ENCODE measurements around the gene NHEJ1. TPM values are rescaled to one million over a fixed set of nuclear protein-coding genes. Genes with fewer than 3 reads are reported as not detected.

Gene NHEJ1
- polyA plus RNA-seq, 1 donor (not counting 4 experiments of a cell fraction or from before 2014, with no cell fraction given): 13.1 TPM

GRCh38 chr2:219176818-219177551 is 16.4 kb upstream of the NHEJ1 start, which contains the start of gene CNPPD1:
TSS of gene CNPPD1 (minus strand) at chr2:219176925. CDS start at chr2:219176828, 97 bp downstream.
- peaks cover 20% of the 10 kb centered on the region for H3K4me1 ChIP-seq (ENCODE audit: control insufficient read depth, extremely low read depth, insufficient read depth, low read length)
- peak within 1 kb of the TSS; percentile 95 for H3K9ac ChIP-seq (ENCODE audit: control insufficient read depth, extremely low read depth, insufficient read depth, low read length)
- H3K4me3 ChIP-seq (ENCODE audit: control insufficient read depth in 2 of 3, extremely low read depth in 1 of 3, insufficient read depth in 2 of 3, low read depth in 1 of 3, low read length in 3 of 3): peak within 1 kb of the TSS; percentile 81 to 90 (median 85)
- dilution Hi-C loops (cut with MboI; ENCODE audit: extremely low pct_ligation_motif_present, low sequenced_read_pairs): no loop called here
- peaks cover 2% of the 10 kb centered on the region for H3K9me1 ChIP-seq (ENCODE audit: control insufficient read depth, extremely low read depth, insufficient read depth, low read length)
- peak within 1 kb of the TSS; percentile 98 for H3K27ac ChIP-seq (ENCODE audit: control insufficient read depth, insufficient read depth, low read length)
- TF ChIP-seq CTCF (optimal IDR thresholded peaks at IDR 0.05 in 1 of 3, IDR thresholded peaks at IDR 0.05 in 1 of 3, conservative IDR thresholded peaks at IDR 0.05 in 1 of 3; ENCODE audit: extremely low read depth in 1 of 3, insufficient read depth in 2 of 3, low read length in 3 of 3): no peak
- no peak for TF ChIP-seq EZH2 (IDR thresholded peaks at IDR 0.05; ENCODE audit: low read length)
- DNase-seq (ENCODE audit: low read depth, low spot score): peak; percentile 38
- H3K9me3 ChIP-seq (ENCODE audit: control insufficient read depth, low read depth, low read length): no peaks in the 10 kb centered on the region
- H3K4me2 ChIP-seq (ENCODE audit: control insufficient read depth, extremely low read depth, insufficient read depth, low read depth, low read length): peak within 1 kb of the TSS; percentile 84
- peaks cover 21% of the 10 kb centered on the region for H3K79me2 ChIP-seq (ENCODE audit: control insufficient read depth, insufficient read depth, low read length)
- peaks cover 27 to 29% of the 10 kb centered on the region in 2 experiments for H3K36me3 ChIP-seq (ENCODE audit: control insufficient read depth in 2 of 2, extremely low read depth in 1 of 2, insufficient read depth in 2 of 2, low read length in 2 of 2)
- H2AFZ ChIP-seq (ENCODE audit: control insufficient read depth, low read length): peak within 1 kb of the TSS; percentile 94
- H4K20me1 ChIP-seq (ENCODE audit: control insufficient read depth, extremely low read depth, insufficient read depth, low read length): no peaks in the 10 kb centered on the region
- no peak for FAIRE-seq
- H3K27me3 ChIP-seq (ENCODE audit: control insufficient read depth, extremely low read depth, insufficient read depth, low read length): no peaks in the 10 kb centered on the region

GRCh38 chr2:219175928-219176817 is 15.6 kb upstream of the NHEJ1 start:
- Histone ChIP-seq H3K4me2 (ENCODE audit: control insufficient read depth, extremely low read depth, insufficient read depth, low read depth, low read length) (peak overlapping the region; percentile 84), H3K79me2 (ENCODE audit: control insufficient read depth, insufficient read depth, low read length) (peaks cover 21% of the 10 kb centered on the region), H4K20me1 (ENCODE audit: control insufficient read depth, extremely low read depth, insufficient read depth, low read length) (no peaks in the 10 kb centered on the region), H3K9ac (ENCODE audit: control insufficient read depth, extremely low read depth, insufficient read depth, low read length) (peak overlapping the region; percentile 95), H3K9me3 (ENCODE audit: control insufficient read depth, low read depth, low read length) (no peaks in the 10 kb centered on the region), H3K4me3 (ENCODE audit: control insufficient read depth in 2 of 3, extremely low read depth in 1 of 3, insufficient read depth in 2 of 3, low read depth in 1 of 3, low read length in 3 of 3) (peak overlapping the region; percentile 81 to 90 (median 85)), H3K4me1 (ENCODE audit: control insufficient read depth, extremely low read depth, insufficient read depth, low read length) (peaks cover 20% of the 10 kb centered on the region), H3K27me3 (ENCODE audit: control insufficient read depth, extremely low read depth, insufficient read depth, low read length) (no peaks in the 10 kb centered on the region), H2AFZ (ENCODE audit: control insufficient read depth, low read length) (peak overlapping the region; percentile 87), H3K9me1 (ENCODE audit: control insufficient read depth, extremely low read depth, insufficient read depth, low read length) (peaks cover 2% of the 10 kb centered on the region), H3K27ac (ENCODE audit: control insufficient read depth, insufficient read depth, low read length) (peak overlapping the region; percentile 98), H3K36me3 (ENCODE audit: control insufficient read depth in 2 of 2, extremely low read depth in 1 of 2, insufficient read depth in 2 of 2, low read length in 2 of 2) (peaks cover 26 to 33% of the 10 kb centered on the region in 2 experiments)
- no peak for TF ChIP-seq CTCF (optimal IDR thresholded peaks at IDR 0.05 in 1 of 3, IDR thresholded peaks at IDR 0.05 in 1 of 3, conservative IDR thresholded peaks at IDR 0.05 in 1 of 3; ENCODE audit: extremely low read depth in 1 of 3, insufficient read depth in 2 of 3, low read length in 3 of 3)
- dilution Hi-C loops (cut with MboI; ENCODE audit: extremely low pct_ligation_motif_present, low sequenced_read_pairs): no loop called here
- FAIRE-seq: no peak
- DNase-seq (ENCODE audit: low read depth, low spot score): no peak
